PC-9 (cell line): ENCODE data around the gene LDLRAD3. TPM values are rescaled to one million over a fixed set of nuclear protein-coding genes. Genes with fewer than 3 reads are reported as not detected.

ENCODE experiments used
- BruUV-seq: library from RNA; stranded (reverse); fragments of 400-500 nt; replicated peaks from 2 replicates; lab custom pipeline; 2021; lab: Mats Ljungman, UMichigan
- CTCF ChIA-PET: fragments of 300-600 bp; sonication (Branson Sonifier 250); formaldehyde crosslinking; loops from one replicate; lab custom pipeline; 2022; ENCODE audit warnings: antibody characterized with exemption; lab: Charles Lee
- POLR2A ChIA-PET: fragments of 300-600 bp; sonication (Branson Sonifier 250); formaldehyde crosslinking; loops from one replicate; lab custom pipeline; 2022; ENCODE audit warnings: antibody characterized with exemption; ENCODE audit not compliant: unreplicated experiment; lab: Charles Lee
- DNase-seq, 2 experiments: peaks; one replicate each; pipeline versions ENCODE4 v3.0.0 to v3.0.0-alpha.2; 2015 to 2022; ENCODE audit warnings: mixed read lengths in 1 of 2
- H2AFZ ChIP-seq: fragments of 200-600 bp; sonication (generic); 2 replicates; pipeline ENCODE4 v1.8.1; 2017; ENCODE audit warnings: antibody characterized with exemption
- H3F3A ChIP-seq: fragments of 200-600 bp; sonication (generic); 2 replicates; pipeline ENCODE4 v1.8.1; 2017; ENCODE audit warnings: antibody characterized with exemption, mild to moderate bottlenecking, low read depth; ENCODE audit not compliant: insufficient read depth
- H3K27ac ChIP-seq: fragments of 200-600 bp; sonication (generic); 2 replicates; pipeline ENCODE4 v1.6.1; 2016; ENCODE audit warnings: mixed run types
- H3K27me3 ChIP-seq: fragments of 200-600 bp; sonication (generic); 2 replicates; pipeline ENCODE4 v1.6.1; 2016; ENCODE audit warnings: low read depth, mixed run types; ENCODE audit not compliant: insufficient read depth
- H3K36me3 ChIP-seq: fragments of 200-600 bp; sonication (generic); 2 replicates; pipeline ENCODE4 v1.6.1; 2016; ENCODE audit warnings: low read depth, mixed run types
- H3K4me1 ChIP-seq: fragments of 200-600 bp; sonication (generic); replicated peaks from 2 replicates; pipeline ENCODE4 v1.6.1; 2016; ENCODE audit warnings: mixed run types; ENCODE audit not compliant: insufficient read depth
- H3K4me2 ChIP-seq: fragments of 200-600 bp; sonication (generic); 2 replicates; pipeline ENCODE4 v1.6.1; 2017; ENCODE audit warnings: mixed run types
- H3K4me3 ChIP-seq: fragments of 200-600 bp; sonication (generic); 2 replicates; pipeline ENCODE4 v1.6.1; 2016; ENCODE audit warnings: mixed run types
- H3K79me2 ChIP-seq: fragments of 200-600 bp; sonication (generic); 2 replicates; pipeline ENCODE4 v1.6.1; 2017; ENCODE audit warnings: low read depth, mixed run types
- H3K9me2 ChIP-seq: fragments of 200-600 bp; sonication (generic); 2 replicates; pipeline ENCODE4 v1.8.1; 2017; ENCODE audit warnings: mild to moderate bottlenecking; ENCODE audit not compliant: insufficient read depth
- H3K9me3 ChIP-seq: fragments of 200-600 bp; sonication (generic); 2 replicates; pipeline ENCODE4 v1.8.1; 2016; ENCODE audit warnings: low read depth; ENCODE audit not compliant: insufficient read depth
- H4K20me1 ChIP-seq: fragments of 200-600 bp; sonication (generic); 2 replicates; pipeline ENCODE4 v1.8.1; 2017; ENCODE audit not compliant: insufficient read depth
- CTCF ChIP-seq: fragments of 200-600 bp; sonication (generic); conservative IDR thresholded peaks from 2 replicates; pipeline ENCODE4 v1.6.1; 2017; ENCODE audit warnings: mixed run types, antibody characterized with exemption, mild to moderate bottlenecking, moderate library complexity
- EZH2 ChIP-seq: fragments of 200-600 bp; sonication (generic); IDR thresholded peaks from 2 replicates; pipeline ENCODE4 v1.8.0; 2017; ENCODE audit warnings: antibody characterized with exemption, low read depth
- intact Hi-C: fragments of 100-400 bp; cut with micrococcal nuclease; formaldehyde crosslinking; loops from one replicate; pipeline ENCODE4 v1.10.0; 2022; ENCODE audit not compliant: unreplicated experiment
- total RNA-seq: library from RNA; stranded (reverse); gene quantifications from 2 replicates; pipeline ENCODE4 v1.2.3, GENCODE V29; 2021

Gene LDLRAD3
- total RNA-seq, 1 experiment from 2014 or later: 15.9 TPM

DNA sequence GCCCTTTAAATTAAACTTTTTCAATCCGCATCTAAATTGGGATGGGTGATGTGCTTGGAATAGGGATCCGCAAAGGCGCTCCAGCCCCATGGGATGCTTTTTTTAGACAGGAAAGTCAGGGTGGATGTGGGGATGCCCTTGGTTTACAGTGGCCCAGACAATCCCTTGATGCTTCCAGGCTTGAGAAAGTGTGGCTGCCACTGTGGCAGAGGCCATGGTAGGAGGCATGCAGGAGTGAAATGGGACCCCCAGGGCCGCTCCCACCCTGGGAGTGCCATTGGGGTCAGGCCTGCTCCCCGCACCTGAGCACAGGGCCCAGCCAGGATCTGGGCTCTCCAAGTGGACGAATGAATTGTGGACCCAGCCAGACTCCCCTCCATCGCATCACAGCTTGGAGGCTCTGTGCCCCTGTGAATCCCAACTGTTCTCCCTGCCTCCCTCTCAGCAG lies 269.6 kb downstream of the LDLRAD3 start:
- BruUV-seq: no TSS peak
- no peak for TF ChIP-seq CTCF
- ChIA-PET POLR2A (no interaction called here), CTCF (no interaction called here)
- peaks cover 9% of the 10 kb centered on the region; the same call in 1 of the 2 replicates for H3F3A ChIP-seq
- H4K20me1 ChIP-seq: peaks cover 6% of the 10 kb centered on the region; the same call in 1 of the 2 replicates
- H2AFZ ChIP-seq: no peak overlapping the region
- peaks cover 18% of the 10 kb centered on the region for H3K4me1 ChIP-seq
- peak overlapping the region; percentile 1; the same call in 1 of the 2 replicates for H3K4me2 ChIP-seq
- H3K27ac ChIP-seq: no peak overlapping the region
- no peak for DNase-seq
- H3K4me3 ChIP-seq: no peak overlapping the region
- intact Hi-C loops: no loop called here
- H3K36me3 ChIP-seq: no peaks in the 10 kb centered on the region
- no peaks in the 10 kb centered on the region for H3K9me3 ChIP-seq
- H3K9me2 ChIP-seq: no peaks in the 10 kb centered on the region
- H3K79me2 ChIP-seq: no peaks in the 10 kb centered on the region
- H3K27me3 ChIP-seq: no peaks in the 10 kb centered on the region

DNA sequence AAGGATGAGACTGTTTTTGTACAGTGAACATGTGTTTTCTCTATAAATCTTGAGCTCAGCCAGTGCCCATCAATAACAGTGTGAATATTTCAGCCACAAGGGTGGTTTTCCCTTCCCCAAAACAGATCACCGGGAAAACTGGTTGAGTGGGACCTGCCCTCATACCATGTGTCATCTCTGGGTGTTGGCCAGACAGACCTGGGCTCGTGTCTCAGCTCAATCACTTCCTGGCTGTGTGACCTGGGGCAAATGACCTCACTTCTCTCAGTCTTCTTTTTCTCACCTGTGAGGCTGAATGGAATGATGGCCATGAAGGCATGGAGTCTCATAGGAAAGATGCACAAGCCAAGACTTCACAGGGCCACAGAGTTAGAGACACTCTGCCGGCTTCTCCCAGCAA lies 270.6 kb downstream of the LDLRAD3 start:
- intact Hi-C loops: no loop called here
- Histone ChIP-seq H3K4me3 (no peak overlapping the region), H4K20me1 (peaks cover 6% of the 10 kb centered on the region; the same call in 1 of the 2 replicates), H2AFZ (no peak overlapping the region), H3K4me1 (peaks cover 18% of the 10 kb centered on the region), H3K79me2 (no peaks in the 10 kb centered on the region), H3K27me3 (no peaks in the 10 kb centered on the region), H3K9me3 (peaks cover 3% of the 10 kb centered on the region), H3K4me2 (peak overlapping the region; percentile 54), H3K27ac (peak overlapping the region; percentile 39), H3K36me3 (no peaks in the 10 kb centered on the region), H3F3A (peaks cover 9% of the 10 kb centered on the region; the same call in 1 of the 2 replicates), H3K9me2 (no peaks in the 10 kb centered on the region)
- ChIA-PET POLR2A (no interaction called here), CTCF (no interaction called here)
- TF ChIP-seq CTCF (no peak), EZH2 (no peak)
- peak; percentile 67 to 87 for DNase-seq
- BruUV-seq: no TSS peak

DNA sequence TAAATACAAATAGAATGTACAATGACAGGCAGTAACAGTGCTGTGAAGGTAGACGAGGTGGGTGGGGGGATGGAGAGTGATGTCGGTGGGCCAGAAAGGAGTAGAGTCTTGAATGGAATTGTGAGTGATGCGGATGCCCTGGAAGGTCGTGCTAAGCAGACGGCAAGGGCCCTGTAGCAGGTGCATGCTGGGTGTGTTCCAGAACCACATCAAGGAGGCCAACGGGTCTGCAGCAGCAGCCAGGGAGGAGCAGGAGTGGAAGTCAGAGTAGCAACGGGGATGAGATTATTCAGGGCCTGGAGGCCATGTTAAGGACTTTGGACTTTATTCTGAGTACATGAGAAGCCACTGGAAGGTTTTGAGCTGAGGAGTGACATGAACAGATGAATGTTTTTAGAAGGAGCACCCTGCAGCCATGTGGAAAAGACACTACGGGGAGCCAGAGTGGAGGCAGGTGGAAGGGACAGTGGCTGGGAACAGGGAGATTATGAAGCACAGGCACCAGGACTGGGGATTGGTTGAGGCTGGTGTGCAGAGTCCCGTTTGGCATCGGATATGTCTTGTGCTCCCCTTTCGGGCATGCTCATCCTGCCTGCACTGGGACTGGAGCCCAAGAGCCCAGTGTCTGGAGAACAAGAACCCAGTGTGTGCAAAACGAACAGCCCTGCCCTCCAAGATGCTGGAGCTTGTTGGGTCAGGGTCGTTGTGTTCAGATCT lies 271.3 kb downstream of the LDLRAD3 start:
- DNase-seq: no peak
- H3K4me2 ChIP-seq: peak overlapping the region; percentile 54; the same call in 1 of the 2 replicates
- no TSS peak for BruUV-seq
- peaks cover 18% of the 10 kb centered on the region for H3K4me1 ChIP-seq
- no peaks in the 10 kb centered on the region for H3K27me3 ChIP-seq
- POLR2A ChIA-PET: interaction anchor here (0.5 kb wide), 1 partner anchor 37 kb away, joined by 3 read pairs; no protein-coding TSS in a partner anchor
- H3K4me3 ChIP-seq: no peak overlapping the region
- intact Hi-C loops: no loop called here
- no peaks in the 10 kb centered on the region for H3K9me2 ChIP-seq
- peaks cover 9% of the 10 kb centered on the region; the same call in 1 of the 2 replicates for H3F3A ChIP-seq
- H3K9me3 ChIP-seq: peaks cover 10% of the 10 kb centered on the region
- TF ChIP-seq CTCF (no peak), EZH2 (no peak)
- no peak overlapping the region for H2AFZ ChIP-seq
- no peak overlapping the region for H3K27ac ChIP-seq
- CTCF ChIA-PET: no interaction called here
- H3K79me2 ChIP-seq: no peaks in the 10 kb centered on the region
- no peaks in the 10 kb centered on the region for H3K36me3 ChIP-seq
- peaks cover 6% of the 10 kb centered on the region; the same call in 1 of the 2 replicates for H4K20me1 ChIP-seq
